Activated naive CD4-positive, alpha-beta T cell (primary cell): Measurements from ENCODE around the gene TSPEAR.

Experiments used
- DNase-seq, 4 experiments: peaks; one replicate each; lab custom pipeline; 2025; lab: John Stamatoyannopoulos, UW

Gene TSPEAR

DNA sequence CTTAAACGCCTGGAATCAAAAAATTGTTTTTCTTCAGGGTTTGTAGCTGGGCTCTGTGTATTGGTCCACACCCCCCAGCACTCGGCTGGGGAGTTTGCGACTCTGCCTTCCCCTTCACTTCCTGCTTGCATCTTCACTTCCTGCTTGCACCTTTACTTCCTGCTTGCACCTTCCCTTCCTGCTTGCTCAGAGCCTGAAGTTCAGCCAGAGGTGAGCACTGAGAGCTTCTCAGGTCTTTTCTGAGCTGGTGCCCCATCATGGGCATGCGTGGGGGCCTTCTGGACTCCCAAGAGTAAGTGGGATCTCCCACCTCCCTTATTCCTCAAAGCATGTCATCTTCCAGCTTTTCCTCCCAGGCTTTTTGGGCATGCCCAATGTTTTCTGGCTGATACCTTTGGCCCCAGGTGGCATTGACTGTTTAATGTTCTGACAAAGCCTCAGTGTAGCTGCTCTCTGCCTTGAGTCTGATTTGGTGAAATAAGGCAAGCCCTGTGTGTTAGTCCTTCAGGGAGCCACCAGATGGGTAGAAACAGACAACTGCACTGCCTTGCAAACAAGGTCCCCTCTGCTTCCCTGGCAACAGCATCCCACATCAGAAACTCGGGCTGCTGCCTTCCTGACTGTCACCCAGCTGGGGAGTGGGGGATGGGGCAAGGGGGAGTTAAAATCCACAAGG is 163.6 kb downstream of the TSPEAR start:
- peak in 1 of 4 experiments; percentile 14 for DNase-seq

DNA sequence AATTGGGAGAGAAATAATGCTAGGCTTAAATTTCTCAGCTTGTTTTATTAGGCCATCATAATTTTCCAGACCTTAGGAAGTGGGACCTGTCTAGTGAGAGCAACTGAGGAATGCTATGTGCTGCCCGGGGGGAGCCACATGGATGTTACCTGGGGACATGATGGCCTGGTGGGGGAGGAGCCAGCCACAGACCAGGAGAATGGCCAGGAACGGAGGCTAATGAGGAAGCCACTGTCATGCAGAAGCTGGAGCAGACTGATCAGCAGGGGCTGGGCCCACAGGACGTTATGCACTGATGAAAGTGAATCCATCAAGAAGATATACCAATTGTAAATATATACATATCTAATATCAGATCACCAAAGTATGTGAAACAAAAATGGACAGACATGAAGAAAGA is 166.8 kb downstream of the TSPEAR start:
- DNase-seq, result no peak

DNA sequence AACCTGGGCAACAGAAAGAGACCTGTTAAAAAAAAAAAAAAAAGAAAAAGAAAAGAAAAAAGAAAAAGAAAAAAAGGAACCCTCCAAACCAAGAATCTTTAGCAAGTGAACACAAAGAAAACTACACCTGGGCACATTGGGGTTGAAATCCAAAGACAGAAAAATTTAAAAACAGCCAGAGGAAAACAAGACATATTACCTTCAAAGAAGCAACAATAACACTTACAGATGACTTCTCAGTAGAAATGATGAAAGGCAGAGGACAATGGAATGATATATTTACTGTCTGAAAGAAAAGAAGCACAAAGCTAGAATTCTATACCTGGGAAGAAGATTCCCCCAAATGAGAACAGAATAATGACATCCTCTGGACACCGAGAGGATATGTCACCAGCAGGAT is 168.7 kb downstream of the TSPEAR start:
- DNase-seq, result no peak

DNA sequence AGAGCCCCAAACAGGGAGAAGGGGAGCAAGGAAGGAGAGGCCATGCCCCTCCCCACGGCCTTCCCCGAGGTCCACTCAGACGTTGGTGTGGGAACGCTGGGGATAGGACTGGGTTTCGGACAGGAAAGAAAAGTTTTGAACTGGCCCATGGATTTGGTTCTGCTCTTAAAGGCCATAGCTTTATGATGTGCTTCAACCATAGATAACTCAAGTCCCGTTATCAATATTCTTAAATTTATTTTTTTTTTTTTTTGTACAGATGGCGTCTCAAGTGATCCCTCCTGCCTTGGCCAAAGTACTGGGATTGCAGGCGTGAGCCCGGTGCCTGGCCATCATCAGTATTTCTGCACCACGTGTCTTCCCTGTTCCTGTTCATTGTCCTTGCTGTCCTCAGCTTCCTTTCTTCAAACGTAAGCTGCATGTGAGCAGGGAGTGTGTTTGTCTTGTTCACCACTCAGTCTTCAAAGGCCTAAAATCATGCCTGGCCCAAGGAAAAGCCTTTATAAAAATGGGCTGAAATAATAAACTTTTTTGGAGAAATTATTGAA is 170.6 kb downstream of the TSPEAR start:
- DNase-seq, result no peak

DNA sequence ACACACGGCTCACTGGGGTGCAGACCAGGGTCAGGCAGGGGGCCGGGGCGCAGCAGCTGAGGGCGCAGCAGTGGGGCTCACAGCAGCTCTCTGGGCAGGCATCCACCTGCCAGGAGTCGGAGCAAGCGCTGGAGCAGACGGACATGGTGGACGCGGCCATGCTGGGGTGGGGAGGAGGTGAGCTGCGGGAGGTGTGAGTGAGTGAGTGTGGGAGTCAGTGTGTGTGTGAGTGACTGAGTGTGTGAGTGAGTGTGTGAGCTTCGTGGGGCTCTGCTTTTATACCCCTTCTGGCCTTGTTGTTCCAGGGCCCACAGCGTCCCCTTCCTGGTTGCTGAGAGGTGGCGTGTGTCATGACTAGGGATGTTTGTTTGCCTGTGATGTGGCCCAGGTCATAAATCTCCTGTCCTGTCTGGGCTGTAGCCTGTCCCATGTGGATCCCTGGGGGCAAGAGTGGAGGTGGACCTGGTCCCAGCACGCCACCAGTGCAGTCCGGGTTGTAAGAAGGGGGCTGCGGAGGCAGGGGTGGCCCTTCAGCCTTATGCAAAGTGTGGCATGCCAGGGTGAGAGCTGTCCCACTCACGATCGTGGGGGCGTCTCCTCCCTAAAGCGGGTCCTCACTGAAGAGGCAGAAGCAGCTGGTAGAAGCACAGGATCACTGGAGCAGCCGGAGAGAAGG is 171.2 kb downstream of the TSPEAR start, which contains the start of gene KRTAP10-1:
Gene KRTAP10-1, minus strand, starts transcription at position 205 of the 676 bp plus-strand sequence. Its CDS starts 45 bp downstream, at position 160.
- DNase-seq, result no peak

DNA sequence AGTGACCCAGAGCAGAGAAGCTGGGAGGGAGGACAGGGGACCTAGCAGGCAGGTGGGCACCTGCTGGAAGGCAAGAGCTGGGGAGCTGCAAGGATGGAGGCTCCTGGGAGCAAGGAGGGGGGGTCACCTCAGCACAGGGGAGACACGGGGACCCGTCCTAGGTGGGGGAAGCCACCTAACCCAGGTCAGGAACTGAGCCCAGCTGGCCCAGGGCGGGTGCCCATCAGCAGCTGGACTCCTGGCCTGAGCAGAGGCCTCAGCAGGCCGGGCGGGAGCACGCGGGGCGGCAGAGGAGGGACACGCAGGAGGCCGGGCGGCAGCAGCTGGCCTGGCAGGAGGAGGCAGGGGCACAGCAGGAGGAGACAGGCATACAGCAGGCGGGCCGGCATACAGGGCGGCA is 172.3 kb downstream of the TSPEAR start:
- no peak for DNase-seq

DNA sequence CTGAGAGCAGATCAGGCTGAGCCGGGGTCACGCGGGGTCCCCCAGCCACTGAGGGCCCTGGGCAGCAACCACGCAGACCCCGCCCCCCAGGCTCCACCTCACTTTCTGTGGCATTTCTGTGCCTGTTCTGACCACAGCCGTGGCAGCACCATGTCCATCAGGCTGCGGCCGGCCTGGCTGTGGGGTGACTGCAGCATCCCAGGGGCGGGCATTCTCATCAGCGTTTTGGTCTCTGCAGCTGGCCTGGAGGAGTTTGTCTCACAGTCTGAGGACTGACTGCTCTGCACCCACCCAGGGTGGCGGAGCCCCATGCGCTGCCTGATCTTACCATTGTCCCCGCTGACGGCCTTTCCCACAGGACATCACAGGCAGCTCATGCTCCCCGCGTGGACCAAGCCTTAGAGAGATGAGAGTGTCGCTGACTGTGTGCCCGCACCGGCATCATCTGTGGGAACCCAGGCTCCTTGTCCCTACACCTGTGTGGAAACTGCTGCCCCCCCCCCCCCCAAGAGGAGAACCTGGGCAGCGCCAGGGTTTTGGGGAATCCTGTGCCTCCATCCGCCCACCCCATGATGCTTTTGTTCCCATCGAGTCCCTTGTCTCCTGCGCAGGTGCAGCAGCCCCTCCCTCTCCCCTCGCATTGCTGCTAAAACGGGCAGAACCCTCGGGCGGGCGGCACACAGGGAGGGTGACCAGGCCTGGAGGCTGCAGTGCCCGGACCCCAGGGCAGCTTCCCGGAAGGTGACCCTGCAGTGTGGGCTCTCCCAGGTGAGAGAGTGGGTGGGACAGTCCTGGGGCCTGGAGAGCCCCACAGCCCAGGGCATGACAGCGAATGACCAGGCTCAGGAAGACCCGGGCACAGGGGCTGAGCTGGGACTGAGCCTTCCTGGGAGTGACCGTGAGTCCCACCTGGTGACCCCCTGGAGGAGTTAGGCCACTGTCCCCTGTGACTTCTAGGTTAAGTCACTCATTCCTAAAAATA is 173.2 kb downstream of the TSPEAR start:
- no peak for DNase-seq

DNA sequence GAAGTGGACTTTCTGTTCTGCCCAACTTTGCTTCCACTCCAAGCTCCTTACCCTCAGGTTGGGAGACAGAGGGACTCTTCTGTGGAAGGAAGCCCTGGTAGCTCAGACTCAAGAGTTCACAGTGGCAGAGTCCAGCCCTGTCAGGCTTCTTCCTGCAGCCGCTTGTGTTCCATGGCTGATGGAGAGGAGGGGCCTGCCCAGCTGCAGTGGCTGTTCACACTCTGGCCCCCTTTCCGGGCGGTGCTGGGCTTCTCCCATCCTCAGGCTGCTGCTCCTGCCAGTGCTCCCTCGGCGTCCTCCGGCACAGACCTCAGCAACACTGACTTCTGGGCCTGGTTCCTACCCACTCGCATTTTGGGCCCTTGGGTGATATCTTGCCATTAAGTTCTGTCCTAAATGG is 175.4 kb downstream of the TSPEAR start:
- DNase-seq, result no peak

DNA sequence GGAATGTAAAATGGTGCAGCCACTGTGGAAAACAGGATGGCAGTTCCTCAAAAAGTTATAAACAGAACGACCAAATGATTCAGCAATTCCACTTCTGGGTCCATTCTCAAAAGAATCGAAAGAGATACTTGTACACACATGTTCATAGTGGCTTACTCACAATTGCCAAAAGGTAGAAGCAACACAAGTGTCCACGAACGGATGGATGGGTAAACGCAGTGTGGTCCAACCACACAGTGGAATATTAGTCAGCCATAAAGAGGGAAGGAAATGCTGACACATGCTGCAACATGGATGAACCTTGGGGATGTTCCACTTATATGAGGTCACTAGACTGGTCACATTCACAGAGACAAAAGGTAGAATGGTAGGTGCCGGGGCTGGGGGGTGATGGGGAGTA is 176.7 kb downstream of the TSPEAR start:
- DNase-seq, result no peak

DNA sequence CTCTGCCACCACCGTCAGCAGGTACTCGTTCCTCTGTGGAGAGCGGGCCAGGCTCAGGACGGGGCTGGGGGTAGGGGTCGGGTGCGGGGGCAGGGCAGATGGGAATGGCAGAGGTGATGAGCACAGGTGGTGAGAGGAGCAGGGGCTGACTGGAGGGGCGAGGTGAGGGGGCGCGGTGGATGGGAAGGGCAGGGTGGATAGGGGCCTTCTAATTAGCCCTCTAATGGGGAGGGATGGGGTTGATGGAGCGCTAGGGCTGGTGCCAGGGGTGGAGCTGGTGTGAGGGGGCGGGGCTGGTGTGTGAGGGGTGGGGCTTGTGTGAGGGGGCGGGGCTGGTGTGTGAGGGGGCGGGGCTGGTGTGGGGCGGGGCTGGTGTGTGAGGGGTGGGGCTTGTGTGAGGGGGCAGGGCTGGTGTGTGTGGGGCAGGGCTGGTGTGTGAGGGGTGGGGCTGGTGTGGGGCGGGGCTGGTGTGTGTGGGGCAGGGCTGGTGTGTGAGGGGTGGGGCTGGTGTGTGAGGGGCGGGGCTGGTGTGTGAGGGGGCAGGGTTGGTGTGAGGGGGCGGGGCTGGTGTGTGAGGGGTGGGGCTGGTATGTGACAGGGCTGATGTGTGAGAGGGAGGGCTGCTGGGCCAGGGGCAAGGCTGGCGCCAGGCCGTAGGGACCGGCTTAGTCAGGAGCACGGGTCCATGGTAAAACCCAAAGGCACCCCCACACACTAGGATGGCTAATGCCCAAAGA is 177.3 kb downstream of the TSPEAR start:
- DNase-seq, result no peak

DNA sequence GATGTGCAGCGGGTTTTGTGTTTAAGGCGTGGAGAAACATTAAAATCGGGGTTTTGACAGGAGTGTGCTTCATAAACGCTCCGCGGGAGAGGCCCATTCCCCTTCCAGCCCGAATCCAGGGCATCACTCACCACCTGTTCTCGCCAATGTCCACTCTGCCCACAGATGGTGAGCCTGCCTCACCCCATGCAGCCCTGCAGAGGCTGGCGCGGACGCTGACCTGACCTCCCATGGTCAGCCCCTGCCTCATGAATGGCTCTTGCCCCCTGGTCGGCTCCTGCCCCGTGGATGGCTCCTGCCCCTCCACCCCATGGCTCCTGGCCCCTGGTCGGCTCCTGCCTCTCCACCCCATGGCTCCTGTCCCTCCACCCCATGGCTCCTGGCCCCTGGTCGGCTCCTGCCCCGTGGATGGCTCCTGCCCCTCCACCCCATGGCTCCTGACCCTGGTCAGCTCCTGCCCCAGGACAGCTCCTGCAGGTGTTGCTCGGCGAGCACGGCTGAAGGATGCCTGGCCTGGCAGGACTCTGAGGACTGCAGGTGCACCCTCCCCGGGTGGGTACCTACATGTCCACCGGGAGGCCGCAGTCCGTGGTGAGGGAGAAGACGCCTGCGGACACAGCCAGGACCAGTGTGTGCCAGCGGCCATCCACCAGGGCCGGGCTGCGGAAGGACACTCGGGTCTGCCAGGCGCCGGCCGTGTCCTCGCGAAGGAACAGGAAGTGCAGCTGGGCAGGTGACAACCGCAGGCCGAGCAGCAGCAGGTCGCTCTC is 178.1 kb downstream of the TSPEAR start:
- no peak for DNase-seq

DNA sequence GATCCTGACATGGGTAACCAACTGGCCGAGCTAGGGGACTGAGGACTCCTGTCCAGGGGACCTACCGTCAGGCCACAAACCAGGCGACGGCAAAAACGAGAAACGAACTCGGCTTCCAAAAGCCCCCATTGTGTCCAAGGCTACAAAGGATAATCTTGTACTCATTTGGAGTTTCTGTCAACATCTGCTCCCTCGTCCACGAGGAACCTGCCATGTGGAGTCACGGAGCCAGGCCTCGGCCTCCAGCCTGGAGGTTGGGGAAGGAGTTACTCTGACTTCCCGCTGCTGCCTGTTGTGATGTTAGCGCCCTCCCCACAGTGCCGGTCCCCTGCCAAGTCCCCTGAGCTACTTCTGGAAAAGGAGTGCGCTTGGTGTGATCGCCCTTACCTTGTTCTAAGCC is 178.7 kb downstream of the TSPEAR start:
- DNase-seq, result no peak

DNA sequence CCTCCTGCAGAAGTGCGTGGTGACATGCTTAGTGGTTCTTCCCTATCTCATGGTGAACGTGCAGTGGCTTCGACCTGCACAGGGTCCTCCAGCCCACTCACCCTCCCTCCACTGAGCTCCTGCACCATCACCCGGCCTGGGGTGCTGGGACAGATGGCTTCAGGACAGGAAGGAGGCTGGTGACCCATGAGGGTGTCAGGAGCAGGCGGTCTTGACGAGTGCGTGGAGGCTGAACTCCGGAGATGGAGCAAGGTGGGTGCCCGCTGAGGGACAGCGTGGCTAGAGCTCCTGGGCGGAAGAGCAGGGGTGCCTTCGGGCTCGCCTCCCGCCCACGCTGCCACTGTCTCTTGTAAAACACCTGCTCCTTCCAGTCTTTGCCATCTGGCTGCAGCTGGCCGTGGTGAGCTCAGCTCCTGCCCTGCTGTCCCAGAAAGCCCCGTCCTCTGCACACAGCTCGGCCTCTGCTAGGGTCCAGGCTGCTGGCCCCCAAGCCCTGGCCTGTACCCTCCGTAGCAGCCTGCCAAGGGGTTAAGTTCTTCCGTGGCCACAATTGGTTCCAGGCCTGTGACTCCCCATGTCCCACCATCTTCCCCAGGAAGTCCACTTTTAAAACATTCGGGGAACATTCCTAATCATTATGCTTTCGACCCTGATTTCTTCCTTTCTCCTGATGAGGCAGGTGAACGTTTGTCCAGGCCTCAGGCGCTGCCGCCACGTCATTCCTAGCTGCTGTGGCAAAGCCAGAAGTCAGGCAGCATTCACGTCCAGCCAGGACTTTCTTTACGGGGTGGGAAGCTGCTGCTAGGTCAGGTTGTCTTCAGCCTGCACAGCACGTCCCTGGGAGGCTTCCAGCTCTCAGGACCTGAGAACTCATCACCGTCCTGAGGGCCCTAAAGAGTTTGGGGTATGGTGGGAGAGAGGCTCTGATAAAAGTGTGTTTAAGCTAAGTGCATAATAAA is 179.5 kb downstream of the TSPEAR start:
- DNase-seq, result no peak

DNA sequence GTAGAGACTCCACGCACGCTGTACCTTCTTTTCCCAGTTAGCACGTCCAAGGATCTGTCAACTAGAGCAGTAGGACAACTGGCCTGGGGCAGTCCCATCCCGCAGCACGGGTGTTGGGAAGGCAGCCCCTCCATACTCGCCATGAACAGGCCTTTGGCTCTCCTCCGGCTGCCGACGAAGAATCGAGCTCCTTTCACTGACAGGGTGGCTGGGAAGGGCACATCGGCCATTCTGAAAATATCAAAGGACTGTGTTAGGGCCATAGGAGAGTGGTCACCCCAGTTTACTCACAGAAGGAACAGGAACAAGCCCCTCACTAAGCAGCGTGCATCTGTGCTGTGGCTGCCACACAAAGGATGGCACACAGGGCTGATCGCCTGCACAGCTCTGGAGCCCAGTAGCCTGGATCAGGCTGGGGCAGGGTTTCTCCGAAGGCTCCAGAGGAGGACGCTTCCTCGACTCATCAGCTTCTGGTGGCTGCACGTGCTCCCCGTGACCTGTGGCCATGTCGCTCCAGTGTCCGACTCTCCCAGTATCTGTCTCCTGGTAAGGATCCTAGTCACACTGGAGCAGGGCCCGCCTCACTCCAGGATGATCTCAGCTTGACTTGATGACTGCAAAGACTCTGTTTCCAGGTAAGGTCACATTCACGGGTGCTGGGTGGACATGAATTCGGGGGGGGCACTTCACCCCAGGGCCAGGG is 180.3 kb downstream of the TSPEAR start:
- no peak for DNase-seq

DNA sequence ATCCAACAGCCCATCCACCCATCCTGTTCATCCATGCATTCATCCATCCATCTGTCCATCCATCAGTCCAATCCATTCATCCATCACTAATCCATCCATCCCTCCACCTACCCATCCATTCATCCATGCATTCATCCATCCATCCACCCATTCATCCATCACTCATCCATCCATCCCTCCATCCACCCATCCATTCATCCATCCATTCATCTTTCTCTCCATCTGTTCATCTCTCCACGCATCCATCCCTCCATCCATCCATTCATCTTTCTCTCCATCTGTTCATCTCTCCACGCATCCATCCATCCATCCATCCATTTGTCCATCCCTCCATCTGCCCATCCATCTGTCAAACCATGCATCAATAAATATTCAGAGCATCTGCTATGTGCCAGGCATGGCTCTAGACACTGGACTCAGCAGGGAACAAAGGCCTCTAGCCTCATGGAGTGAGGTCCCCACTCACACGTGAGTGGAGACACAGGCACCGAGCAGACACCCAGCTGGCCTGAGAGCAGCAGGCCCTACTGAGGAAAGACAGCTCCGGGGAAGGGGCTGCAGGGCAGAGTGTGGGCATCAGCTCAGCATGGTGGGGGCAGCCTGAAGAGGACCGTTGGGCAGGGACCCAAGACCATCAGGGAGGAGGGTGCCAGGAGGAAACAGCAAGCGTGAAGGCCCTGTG is 181.0 kb downstream of the TSPEAR start:
- no peak for DNase-seq

DNA sequence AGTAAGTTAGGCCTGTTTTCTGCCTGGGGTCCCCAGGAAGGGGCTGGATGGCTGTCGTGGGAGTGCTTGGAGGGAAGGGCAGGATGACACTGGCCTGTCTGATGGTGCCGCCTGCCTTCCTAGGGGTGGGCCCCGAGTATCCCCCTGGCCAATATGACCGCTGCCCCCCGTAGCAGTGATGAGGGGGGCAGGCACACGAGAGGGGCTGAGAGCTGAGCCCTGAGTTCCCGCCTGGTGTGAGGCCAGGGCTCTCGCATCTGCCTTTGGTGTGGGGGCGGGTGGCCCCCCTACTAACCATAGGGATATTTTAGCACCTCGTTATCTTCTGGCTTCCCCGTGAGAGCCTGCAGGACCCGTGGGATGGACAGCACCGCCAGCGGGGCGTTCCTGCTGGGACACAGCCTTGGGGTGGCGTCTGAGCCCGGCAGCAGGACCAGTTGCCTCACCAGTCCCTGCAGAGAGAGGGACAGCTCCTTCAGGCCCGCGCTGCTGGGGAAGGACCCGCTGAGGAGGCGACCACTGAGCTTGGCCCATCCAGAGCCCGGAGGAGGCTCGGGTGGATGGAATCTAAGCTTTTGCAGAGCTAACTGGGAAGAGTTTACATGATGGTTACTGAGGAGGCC is 181.8 kb downstream of the TSPEAR start:
- no peak for DNase-seq

DNA sequence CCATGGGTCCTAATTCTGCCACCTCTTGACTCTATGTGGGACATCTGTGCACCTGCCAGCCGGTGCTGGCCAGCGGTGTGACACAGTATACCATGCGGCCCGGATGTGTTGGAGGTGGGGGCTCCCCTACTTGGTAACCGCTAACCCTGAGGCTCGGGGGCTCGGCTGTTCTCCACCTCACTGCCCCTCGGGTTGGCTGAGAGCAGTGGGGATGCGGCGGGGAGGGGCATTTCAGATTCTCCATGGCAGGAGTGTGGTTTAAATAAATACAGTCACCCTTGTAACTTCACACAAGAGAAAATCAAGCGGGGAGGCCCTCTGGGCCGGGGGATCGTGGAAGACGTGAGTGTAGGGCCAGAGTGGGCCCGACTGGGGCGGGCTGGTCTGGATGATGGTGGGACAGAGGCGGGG is 182.4 kb downstream of the TSPEAR start:
- DNase-seq, result no peak

DNA sequence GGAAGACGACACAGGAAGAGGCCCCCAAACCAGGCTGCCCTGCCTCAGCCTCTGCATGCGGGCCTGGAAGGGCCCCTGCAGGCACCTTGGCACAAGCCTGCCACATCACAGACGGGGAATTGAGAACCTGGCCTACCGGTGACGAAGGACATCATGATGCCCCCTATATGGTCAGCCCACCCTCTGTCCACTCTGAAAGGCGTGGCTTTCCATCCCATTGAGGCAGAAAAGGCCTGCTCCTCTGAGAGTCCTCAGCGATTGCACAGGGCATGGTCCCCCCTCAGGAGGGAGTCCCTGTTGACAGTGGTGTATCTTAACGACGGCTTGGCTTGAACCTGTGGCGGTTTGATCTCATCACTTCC is 182.8 kb downstream of the TSPEAR start:
- no peak for DNase-seq
